WI38 (cell line): ENCODE data around the gene ICOS.

Experiments
- H3K4me3 ChIP-seq: 2 replicates; pipeline ENCODE4 v1.5.1; 2011; ENCODE audit warnings: low read depth, mild to moderate bottlenecking, control low read depth, low read length
- TF ChIP-seq, protein P1 (sequence below): IDR thresholded peaks from 2 replicates; pipeline ENCODE4 v1.5.1; 2012; ENCODE audit warnings: low read depth, mild to moderate bottlenecking, control low read depth, low read length

The ICOS gene

DNA sequence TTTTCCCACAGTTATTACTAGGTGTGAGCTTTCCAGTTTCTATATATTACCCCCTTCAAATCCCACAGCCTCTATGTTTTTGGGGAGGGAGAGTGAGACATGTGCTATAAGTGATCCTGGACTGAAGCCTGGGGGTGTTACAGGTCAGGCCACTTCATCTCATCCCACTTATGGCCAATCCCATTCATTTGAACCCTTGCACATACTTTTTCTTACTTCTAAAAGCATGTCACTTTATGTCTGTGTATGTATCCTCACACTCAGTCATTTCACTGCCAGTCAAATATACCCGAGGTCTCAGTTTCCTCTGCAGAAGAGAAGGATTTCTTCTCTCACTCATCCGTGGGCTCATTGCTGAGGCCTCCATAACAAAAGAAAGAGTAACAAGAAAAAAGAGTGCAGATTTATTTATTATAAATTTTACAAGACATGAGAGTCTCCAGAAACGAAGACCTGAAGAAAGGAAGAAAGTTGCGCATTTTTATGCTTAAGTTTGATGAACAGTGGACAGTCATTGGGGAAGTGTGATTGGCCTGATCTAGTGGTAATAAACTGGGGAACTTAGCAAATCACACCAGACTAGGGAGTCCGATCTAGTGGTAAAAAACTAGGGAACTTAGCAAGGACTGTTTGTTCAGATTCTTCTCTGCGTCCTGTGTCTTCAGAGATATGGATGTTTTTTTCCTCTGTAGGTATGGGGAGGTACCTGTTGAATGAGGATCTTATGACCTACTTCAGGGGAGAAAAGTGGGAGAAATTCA, 52.1 kb downstream of the ICOS start:
- no peak overlapping the region for H3K4me3 ChIP-seq
- TF ChIP-seq, protein P1, sequence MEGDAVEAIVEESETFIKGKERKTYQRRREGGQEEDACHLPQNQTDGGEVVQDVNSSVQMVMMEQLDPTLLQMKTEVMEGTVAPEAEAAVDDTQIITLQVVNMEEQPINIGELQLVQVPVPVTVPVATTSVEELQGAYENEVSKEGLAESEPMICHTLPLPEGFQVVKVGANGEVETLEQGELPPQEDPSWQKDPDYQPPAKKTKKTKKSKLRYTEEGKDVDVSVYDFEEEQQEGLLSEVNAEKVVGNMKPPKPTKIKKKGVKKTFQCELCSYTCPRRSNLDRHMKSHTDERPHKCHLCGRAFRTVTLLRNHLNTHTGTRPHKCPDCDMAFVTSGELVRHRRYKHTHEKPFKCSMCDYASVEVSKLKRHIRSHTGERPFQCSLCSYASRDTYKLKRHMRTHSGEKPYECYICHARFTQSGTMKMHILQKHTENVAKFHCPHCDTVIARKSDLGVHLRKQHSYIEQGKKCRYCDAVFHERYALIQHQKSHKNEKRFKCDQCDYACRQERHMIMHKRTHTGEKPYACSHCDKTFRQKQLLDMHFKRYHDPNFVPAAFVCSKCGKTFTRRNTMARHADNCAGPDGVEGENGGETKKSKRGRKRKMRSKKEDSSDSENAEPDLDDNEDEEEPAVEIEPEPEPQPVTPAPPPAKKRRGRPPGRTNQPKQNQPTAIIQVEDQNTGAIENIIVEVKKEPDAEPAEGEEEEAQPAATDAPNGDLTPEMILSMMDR = no peak

DNA sequence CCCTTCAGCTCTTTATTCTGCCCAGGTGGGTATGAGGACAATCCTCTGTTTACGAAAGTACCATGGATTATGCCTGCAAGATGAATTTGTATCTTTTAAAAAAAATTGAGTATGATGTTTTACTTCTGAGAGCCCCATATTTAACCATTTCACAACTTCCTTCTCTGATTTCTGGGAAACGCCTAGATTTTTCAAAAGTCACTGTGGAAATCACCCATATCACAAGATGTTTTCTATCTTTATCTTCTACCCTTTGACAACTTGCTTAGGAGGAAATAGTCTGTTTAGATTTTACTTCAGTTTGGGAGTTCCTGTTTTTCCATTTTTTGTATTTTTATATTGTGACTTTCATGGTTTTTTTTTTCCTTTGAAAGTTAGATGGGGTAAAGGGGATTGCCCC, 53.0 kb downstream of the ICOS start:
- no peak overlapping the region for H3K4me3 ChIP-seq
- TF ChIP-seq, protein P1 = no peak

DNA sequence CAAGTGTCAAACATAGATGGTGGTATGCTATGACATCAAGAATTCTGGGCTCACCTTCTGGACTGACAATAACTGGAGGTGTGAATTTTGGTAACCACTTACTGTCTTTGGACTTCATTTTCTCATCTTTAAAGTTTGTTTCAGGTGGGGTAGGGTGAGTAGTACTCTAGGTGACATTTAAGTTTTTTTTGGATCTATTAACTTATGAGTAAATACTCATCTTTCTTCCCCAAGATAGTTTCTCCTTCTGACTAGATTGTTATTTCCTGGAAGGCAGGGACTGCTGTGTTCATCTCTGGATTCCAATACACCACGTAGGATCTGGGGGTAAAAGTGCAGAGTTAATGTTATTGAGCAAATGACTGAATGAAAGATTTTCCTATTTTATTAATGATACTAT, 55.9 kb downstream of the ICOS start:
- TF ChIP-seq, protein P1 = no peak

DNA sequence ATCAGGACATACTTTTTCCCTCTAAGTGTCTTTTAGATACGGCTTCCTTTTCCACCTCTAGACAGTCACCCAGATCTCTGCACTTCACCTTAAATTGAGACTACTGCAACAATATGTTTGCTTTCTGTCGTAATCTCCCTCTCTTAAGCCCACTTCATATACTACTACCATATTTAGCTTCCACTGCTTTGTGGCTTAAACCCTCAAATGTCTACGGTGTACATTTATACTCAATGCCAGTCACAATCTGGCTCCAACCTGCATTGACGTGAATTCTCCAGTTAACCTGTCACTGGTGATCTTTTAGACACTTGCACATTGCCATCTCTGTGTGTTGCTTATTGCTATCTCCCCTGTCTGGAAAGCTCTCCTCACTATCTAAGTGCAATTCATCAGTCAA, 56.4 kb downstream of the ICOS start:
- no peak overlapping the region for H3K4me3 ChIP-seq
- TF ChIP-seq, protein P1 = no peak

More for the DNA sequence above, 55.9 kb downstream of the ICOS start:
- H3K4me3 ChIP-seq = no peak overlapping the region

DNA sequence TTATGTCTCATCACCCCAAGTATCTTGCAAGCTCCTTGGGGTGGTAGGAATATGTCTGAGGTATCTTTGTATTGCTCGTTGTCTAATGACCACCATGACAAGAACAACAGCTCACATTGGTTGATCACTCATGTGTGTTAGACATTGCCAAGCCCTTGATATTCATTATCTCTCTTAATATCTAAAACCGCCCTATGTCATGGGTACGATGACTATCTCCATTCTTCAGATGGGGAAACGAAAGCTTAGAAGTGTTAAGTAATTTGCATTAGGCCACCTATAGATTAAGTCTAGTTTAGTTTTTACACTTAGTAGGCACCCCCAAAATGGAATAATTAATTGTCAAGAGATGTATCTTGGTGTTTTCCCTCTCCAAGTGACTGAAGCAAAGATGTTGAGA, 57.0 kb downstream of the ICOS start:
- TF ChIP-seq, protein P1 = no peak
- no peak overlapping the region for H3K4me3 ChIP-seq

DNA sequence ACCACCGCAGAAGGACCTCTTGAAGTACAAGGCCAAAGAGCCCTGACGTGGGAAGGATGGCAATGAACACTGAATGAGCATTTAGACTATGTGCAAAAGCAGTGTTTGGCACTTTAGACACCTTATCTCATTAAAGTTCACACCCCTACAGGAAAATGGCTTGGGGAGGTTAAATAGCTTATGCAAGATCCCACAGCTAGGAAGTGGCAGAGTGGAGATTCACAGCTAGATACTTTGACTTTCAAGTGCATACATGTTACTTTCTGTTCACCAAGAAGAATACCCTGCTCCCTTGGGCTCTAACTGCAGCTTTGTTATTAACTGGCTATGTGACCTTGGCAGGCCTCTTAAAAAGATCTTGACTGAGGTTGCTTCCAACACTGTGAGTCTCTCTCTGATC, 58.2 kb downstream of the ICOS start:
- TF ChIP-seq, protein P1 = no peak
- no peak overlapping the region for H3K4me3 ChIP-seq

DNA sequence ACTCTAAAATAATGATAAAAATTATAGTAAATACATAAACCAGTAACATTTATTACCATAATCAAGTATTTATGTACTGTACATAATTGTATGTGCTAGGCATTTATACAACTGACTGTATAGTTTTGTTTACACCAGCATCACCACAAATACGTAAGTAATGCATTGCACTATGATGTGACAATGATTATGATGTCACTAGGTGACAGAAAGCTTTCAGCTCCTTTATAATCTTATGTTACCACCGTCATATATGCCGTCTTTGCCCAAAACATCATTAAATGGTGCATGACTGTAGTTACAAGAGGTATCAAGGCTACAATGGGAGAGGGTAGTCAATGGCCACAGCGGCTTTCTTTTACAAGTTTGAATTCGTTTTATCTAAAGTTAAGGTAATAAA, 60.1 kb downstream of the ICOS start:
- TF ChIP-seq, protein P1 = no peak
- no peak overlapping the region for H3K4me3 ChIP-seq
